WTC11 (cell line): Measurements from ENCODE around the gene SOX5.

ENCODE experiments used
- ATF1 ChIP-seq: sonication (generic); formaldehyde crosslinking; IDR thresholded peaks from 2 replicates; pipeline ENCODE4 v1.8.1; 2023; ENCODE audit warnings: mild to moderate bottlenecking, moderate library complexity, missing genetic modification reagents
- CREB1 ChIP-seq: sonication (generic); formaldehyde crosslinking; IDR thresholded peaks from 2 replicates; pipeline ENCODE4 v1.8.0; 2023; ENCODE audit warnings: mild to moderate bottlenecking, missing genetic modification reagents
- GABPB1 ChIP-seq: sonication (generic); formaldehyde crosslinking; IDR thresholded peaks from 2 replicates; pipeline ENCODE4 v1.8.1; 2023; ENCODE audit warnings: mild to moderate bottlenecking, missing genetic modification reagents
- JUN ChIP-seq: sonication (generic); formaldehyde crosslinking; IDR thresholded peaks from 2 replicates; pipeline ENCODE4 v1.8.0; 2023; ENCODE audit warnings: mild to moderate bottlenecking, missing genetic modification reagents
- NR2C2 ChIP-seq: sonication (generic); formaldehyde crosslinking; IDR thresholded peaks from 2 replicates; pipeline ENCODE4 v1.8.0; 2022; ENCODE audit warnings: mild to moderate bottlenecking, missing genetic modification reagents
- SMAD3 ChIP-seq: sonication (generic); formaldehyde crosslinking; IDR thresholded peaks from 2 replicates; pipeline ENCODE4 v1.8.0; 2022; ENCODE audit warnings: missing genetic modification reagents, mild to moderate bottlenecking, borderline replicate concordance
- ZNF138 ChIP-seq: sonication (generic); formaldehyde crosslinking; conservative IDR thresholded peaks from 2 replicates; pipeline ENCODE4 v1.8.1; 2022; ENCODE audit warnings: mild to moderate bottlenecking, moderate library complexity, missing genetic modification reagents
- ZNF416 ChIP-seq: fragments of 250-450 bp; sonication (Bioruptor Pico); IDR thresholded peaks from 2 replicates; pipeline ENCODE4 v1.9.0; 2021; ENCODE audit warnings: mild to moderate bottlenecking, inconsistent platforms
- TF ChIP-seq, protein P1 (sequence below): fragments of 200-600 bp; IDR thresholded peaks from 2 replicates; pipeline ENCODE4 v1.8.0; 2022; ENCODE audit warnings: antibody characterized with exemption
- TF ChIP-seq, protein P2 (sequence below): sonication (generic); formaldehyde crosslinking; IDR thresholded peaks from 2 replicates; pipeline ENCODE4 v1.8.1; 2023; ENCODE audit warnings: mild to moderate bottlenecking, missing genetic modification reagents, moderate library complexity

DNA sequence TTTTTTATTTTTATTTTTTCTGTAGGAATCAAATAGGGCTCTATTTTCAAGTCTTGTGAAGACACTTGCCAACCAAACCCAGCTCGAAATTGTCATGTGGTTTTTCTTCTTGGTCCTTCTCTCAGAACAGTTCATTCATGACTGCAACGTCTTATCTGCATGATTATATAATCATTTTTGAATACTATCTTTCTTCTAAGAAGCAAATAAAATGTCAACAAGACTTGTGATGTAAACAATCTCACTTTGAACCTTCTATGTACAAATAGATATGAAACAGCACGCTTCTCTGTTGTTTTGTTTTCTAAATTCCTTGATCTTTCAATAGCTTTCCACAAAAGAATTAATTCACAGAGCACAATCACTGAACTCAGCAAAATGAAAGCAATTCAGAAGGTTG is 320.7 kb downstream of the SOX5 start:
- TF ChIP-seq, protein P1, sequence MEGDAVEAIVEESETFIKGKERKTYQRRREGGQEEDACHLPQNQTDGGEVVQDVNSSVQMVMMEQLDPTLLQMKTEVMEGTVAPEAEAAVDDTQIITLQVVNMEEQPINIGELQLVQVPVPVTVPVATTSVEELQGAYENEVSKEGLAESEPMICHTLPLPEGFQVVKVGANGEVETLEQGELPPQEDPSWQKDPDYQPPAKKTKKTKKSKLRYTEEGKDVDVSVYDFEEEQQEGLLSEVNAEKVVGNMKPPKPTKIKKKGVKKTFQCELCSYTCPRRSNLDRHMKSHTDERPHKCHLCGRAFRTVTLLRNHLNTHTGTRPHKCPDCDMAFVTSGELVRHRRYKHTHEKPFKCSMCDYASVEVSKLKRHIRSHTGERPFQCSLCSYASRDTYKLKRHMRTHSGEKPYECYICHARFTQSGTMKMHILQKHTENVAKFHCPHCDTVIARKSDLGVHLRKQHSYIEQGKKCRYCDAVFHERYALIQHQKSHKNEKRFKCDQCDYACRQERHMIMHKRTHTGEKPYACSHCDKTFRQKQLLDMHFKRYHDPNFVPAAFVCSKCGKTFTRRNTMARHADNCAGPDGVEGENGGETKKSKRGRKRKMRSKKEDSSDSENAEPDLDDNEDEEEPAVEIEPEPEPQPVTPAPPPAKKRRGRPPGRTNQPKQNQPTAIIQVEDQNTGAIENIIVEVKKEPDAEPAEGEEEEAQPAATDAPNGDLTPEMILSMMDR = no peak
- no peak for TF ChIP-seq ZNF416
- no peak for TF ChIP-seq SMAD3
- TF ChIP-seq JUN = no peak
- no peak for TF ChIP-seq GABPB1 (CRISPR knock-in tag)
- no peak for TF ChIP-seq CREB1 (CRISPR knock-in tag)
- no peak for TF ChIP-seq NR2C2 (CRISPR knock-in tag)
- no peak for TF ChIP-seq ZNF138 (CRISPR knock-in tag)
- TF ChIP-seq, protein P2, sequence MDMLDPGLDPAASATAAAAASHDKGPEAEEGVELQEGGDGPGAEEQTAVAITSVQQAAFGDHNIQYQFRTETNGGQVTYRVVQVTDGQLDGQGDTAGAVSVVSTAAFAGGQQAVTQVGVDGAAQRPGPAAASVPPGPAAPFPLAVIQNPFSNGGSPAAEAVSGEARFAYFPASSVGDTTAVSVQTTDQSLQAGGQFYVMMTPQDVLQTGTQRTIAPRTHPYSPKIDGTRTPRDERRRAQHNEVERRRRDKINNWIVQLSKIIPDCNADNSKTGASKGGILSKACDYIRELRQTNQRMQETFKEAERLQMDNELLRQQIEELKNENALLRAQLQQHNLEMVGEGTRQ (CRISPR knock-in tag) = no peak
- TF ChIP-seq ATF1 (CRISPR knock-in tag) = no peak
